IPS-15b (cell line): ENCODE data around the gene RBM6.

Source experiments
- H3K27me3 ChIP-seq: one replicate; pipeline ENCODE4 v1.6.1; 2013; ENCODE audit warnings: low read length; ENCODE audit not compliant: control insufficient read depth, insufficient read depth
- H3K36me3 ChIP-seq: one replicate; pipeline ENCODE4 v1.6.1; 2013; ENCODE audit warnings: low read length; ENCODE audit not compliant: control insufficient read depth, insufficient read depth
- H3K4me1 ChIP-seq: one replicate; pipeline ENCODE4 v1.6.1; 2013; ENCODE audit warnings: mild to moderate bottlenecking, low read length; ENCODE audit not compliant: control insufficient read depth, insufficient read depth
- H3K4me3 ChIP-seq: one replicate; pipeline ENCODE4 v1.5.1; 2013; ENCODE audit warnings: low read depth, low read length
- H3K9ac ChIP-seq: one replicate; pipeline ENCODE4 v1.6.1; 2013; ENCODE audit warnings: low read depth, mild to moderate bottlenecking, low read length
- H3K9me3 ChIP-seq: one replicate; pipeline ENCODE4 v1.6.1; 2013; ENCODE audit warnings: mild to moderate bottlenecking, low read length; ENCODE audit not compliant: control insufficient read depth, insufficient read depth

RBM6 gene

DNA sequence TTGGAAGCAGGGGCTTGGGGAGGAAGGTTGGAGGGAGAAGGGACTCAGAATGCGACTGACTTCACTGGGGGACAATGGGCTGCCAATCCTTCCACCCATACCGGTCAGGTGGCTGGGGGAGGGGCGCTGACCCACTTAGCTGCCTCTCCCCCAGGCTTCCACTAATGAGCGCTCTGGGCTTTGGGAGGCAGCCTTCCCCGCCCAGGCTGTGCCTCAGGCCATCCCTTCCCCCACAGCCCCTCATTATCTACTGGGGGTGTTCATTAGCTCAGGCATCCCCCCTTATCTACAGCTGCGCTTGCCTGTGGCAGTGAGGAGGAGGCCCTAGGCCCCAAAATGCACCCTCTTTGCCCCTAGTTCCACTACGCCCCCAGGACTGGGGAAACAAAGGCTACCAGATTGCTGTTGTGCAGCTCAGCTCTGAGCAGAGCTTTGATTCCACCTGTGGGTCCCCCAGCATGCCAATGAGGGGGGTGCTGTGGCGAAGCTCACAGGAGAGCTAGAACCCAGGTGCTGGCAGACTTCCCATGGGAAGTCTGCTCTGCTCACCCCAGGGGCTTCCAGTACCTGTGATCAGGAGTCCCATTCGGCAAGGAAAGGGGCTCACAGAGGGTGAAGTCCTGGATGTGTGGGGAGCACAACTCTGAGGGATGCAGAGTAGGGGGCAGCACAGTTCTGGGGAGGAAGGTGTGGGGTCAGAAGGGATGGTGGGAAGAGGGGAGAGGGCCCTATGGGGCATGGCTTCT lies 185.8 kb downstream of the RBM6 start:
- Histone ChIP-seq H3K27me3 (no peaks in the 10 kb centered on the region), H3K36me3 (no peaks in the 10 kb centered on the region), H3K9ac (no peak overlapping the region), H3K4me3 (no peak overlapping the region), H3K9me3 (no peaks in the 10 kb centered on the region), H3K4me1 (peaks cover 15% of the 10 kb centered on the region)

DNA sequence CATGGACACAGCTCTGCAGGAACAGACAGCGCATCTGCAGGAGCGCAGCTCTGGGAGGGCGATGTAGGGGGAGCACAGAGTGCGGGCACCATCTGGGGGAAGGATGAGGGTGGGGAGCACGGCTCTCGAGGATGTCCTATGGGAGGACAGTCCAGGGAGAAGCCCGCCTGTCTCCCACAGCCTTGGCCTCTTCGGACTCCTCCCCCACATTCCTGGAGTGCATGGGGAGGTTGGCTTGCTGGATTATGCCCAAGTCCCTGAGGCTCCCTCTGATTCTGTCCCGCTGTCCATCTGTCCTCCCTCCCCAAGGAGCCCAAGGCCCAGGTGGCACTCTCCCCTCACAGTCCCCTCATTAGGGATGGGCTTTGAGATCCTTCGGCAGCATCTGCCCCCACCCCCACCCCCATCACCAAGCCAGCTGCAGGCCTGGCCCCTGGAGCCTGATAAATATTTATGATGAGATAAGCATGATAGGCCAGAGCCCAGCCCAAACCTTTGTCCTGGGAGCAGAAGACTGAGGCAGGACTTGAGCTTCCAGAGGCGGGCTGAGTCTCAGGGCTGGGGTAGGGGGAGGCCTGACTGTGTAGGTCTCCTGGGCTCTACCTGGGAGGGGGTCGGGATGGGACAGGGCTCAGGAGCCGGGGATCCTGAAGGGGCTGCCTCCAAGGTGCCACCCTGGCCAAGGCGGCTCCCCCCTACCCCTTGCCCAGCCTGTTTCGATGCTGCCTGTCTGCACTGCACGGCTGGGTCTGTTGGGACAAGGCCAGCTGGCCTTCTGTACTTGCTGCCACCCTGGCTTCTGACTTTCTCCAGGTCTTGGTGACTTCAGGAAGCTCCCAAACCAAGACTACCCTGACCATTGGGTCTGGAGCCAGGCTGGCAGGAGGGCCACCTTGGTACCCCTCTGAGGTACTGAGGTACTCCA lies 186.6 kb downstream of the RBM6 start:
- H3K9me3 ChIP-seq, result no peaks in the 10 kb centered on the region
- H3K9ac ChIP-seq, result no peak overlapping the region

More for the DNA sequence above, 186.6 kb downstream of the RBM6 start:
- H3K4me1 ChIP-seq, result peaks cover 15% of the 10 kb centered on the region
- no peaks in the 10 kb centered on the region for H3K27me3 ChIP-seq
- H3K36me3 ChIP-seq, result no peaks in the 10 kb centered on the region
- H3K4me3 ChIP-seq, result no peak overlapping the region
